HG03469 (cell line): Measurements from ENCODE around the gene DENND2A.
"Not testable (repeated sequence)": the region's sequence is repeated elsewhere in the genome, so short reads cannot be mapped to it uniquely, and the experiment has no call there.

Experiments
- ATAC-seq: cut with Tn5 transposase; IDR thresholded peaks from one replicate; pipeline ENCODE4 v1.9.1; 2021; ENCODE audit warnings: mild to moderate bottlenecking, moderate library complexity, moderate number of reproducible peaks; ENCODE audit not compliant: unreplicated experiment

Gene DENND2A

GRCh38 chr7:140640727-140641523, at the start of gene DENND2A:
Gene DENND2A (minus strand): TSS chr7:140640813. CDS start chr7:140602397, 38,416 bp downstream.
- ATAC-seq, result no peak

- ATAC-seq, result no peak
Measured at GRCh38 chr7:140689199-140690152, 48.9 kb upstream of the DENND2A start.

- no peak for ATAC-seq
Measured at GRCh38 chr7:140688341-140688740, 47.7 kb upstream of the DENND2A start.

- no peak for ATAC-seq
Measured at GRCh38 chr7:140686921-140687320, 46.3 kb upstream of the DENND2A start.

- no peak for ATAC-seq
Measured at GRCh38 chr7:140685407-140686087, 44.9 kb upstream of the DENND2A start.

- ATAC-seq, result no peak
Measured at GRCh38 chr7:140684066-140684950, 43.7 kb upstream of the DENND2A start.

GRCh38 chr7:140683657-140684056, 43.0 kb upstream of the DENND2A start:
- ATAC-seq, result no peak

GRCh38 chr7:140681766-140682165, 41.2 kb upstream of the DENND2A start:
- ATAC-seq, result no peak

- no peak for ATAC-seq
Measured at GRCh38 chr7:140680886-140681285, 40.3 kb upstream of the DENND2A start.

GRCh38 chr7:140679186-140679585, 38.6 kb upstream of the DENND2A start:
- ATAC-seq, result no peak

- no peak for ATAC-seq
Measured at GRCh38 chr7:140678816-140679130, 38.2 kb upstream of the DENND2A start.

GRCh38 chr7:140678081-140678815, 37.6 kb upstream of the DENND2A start:
- no peak for ATAC-seq

GRCh38 chr7:140677496-140677895, 36.9 kb upstream of the DENND2A start:
- no peak for ATAC-seq

- not testable (repeated sequence) for ATAC-seq
Measured at GRCh38 chr7:140676956-140677355, 36.3 kb upstream of the DENND2A start.

GRCh38 chr7:140676306-140676705, 35.7 kb upstream of the DENND2A start:
- peak; percentile 39 for ATAC-seq

- ATAC-seq, result no peak
Measured at GRCh38 chr7:140675726-140676125, 35.1 kb upstream of the DENND2A start.

GRCh38 chr7:140674899-140675701, 34.5 kb upstream of the DENND2A start:
- no peak for ATAC-seq

- no peak for ATAC-seq
Measured at GRCh38 chr7:140674356-140674800, 33.8 kb upstream of the DENND2A start.

- no peak for ATAC-seq
Measured at GRCh38 chr7:140673774-140674155, 33.2 kb upstream of the DENND2A start.
